Activated B cell treated with CpG ODN at 0.5 μM for 24 hours (primary cell): ENCODE measurements around the gene WNT7A. TPM values are rescaled to one million over a fixed set of nuclear protein-coding genes. Genes with fewer than 3 reads are reported as not detected.

Source experiments
- ATAC-seq: fragments of 200-7000 bp; cut with Tn5 transposase; one replicate; pipeline ENCODE4 v1.10.0; 2021; ENCODE audit warnings: low read depth, mild to moderate bottlenecking, moderate library complexity
- CTCF ChIA-PET: fragments of 350-600 bp; sonication (Branson Sonifier 250); formaldehyde crosslinking; loops from one replicate; lab custom pipeline; 2021; ENCODE audit warnings: antibody characterized with exemption; lab: Charles Lee
- POLR2A ChIA-PET: fragments of 350-600 bp; sonication (Branson Sonifier 250); formaldehyde crosslinking; loops from one replicate; lab custom pipeline; 2021; ENCODE audit warnings: antibody characterized with exemption; lab: Charles Lee
- DNase-seq: peaks from one replicate; pipeline ENCODE4 v3.0.0; 2022
- H3K27ac Mint-ChIP-seq: one replicate; pipeline ENCODE4 v1.8.0; 2020; ENCODE audit warnings: mixed read lengths
- H3K27me3 Mint-ChIP-seq: one replicate; pipeline ENCODE4 v1.8.0; 2021; ENCODE audit warnings: mixed read lengths
- H3K36me3 Mint-ChIP-seq: one replicate; pipeline ENCODE4 v1.8.0; 2021; ENCODE audit warnings: low read depth, mixed read lengths
- H3K4me1 Mint-ChIP-seq: one replicate; pipeline ENCODE4 v1.8.0; 2021; ENCODE audit warnings: mixed read lengths
- H3K4me3 Mint-ChIP-seq: one replicate; pipeline ENCODE4 v1.8.0; 2020; ENCODE audit warnings: mild to moderate bottlenecking, mixed read lengths
- H3K9me3 Mint-ChIP-seq: one replicate; pipeline ENCODE4 v1.8.0; 2020; ENCODE audit warnings: mixed read lengths
- CTCF ChIP-seq: fragments of 200-600 bp; IDR thresholded peaks from one replicate; pipeline ENCODE4 v1.8.0; 2022; ENCODE audit warnings: antibody characterized with exemption, mild to moderate bottlenecking
- intact Hi-C: fragments of 100-400 bp; cut with micrococcal nuclease; formaldehyde crosslinking; loops from one replicate; pipeline ENCODE4 v1.15.1; 2024
- total RNA-seq: library from RNA; stranded (reverse); gene quantifications from 2 replicates; pipeline ENCODE4 v1.2.3, GENCODE V29; 2022

WNT7A gene
- total RNA-seq, 1 donor from 2014 or later, result not detected

GRCh38 chr3:13835246-13835645, 44.6 kb downstream of the WNT7A start:
- CTCF ChIA-PET, result no interaction called here
- POLR2A ChIA-PET, result no interaction called here
- Mint-ChIP-seq H3K27me3 (peaks cover 18% of the 10 kb centered on the region), H3K27ac (no peak overlapping the region), H3K9me3 (no peaks in the 10 kb centered on the region), H3K36me3 (no peaks in the 10 kb centered on the region), H3K4me3 (no peak overlapping the region), H3K4me1 (no peaks in the 10 kb centered on the region)
- intact Hi-C loops, result no loop called here
- ATAC-seq (no peak), DNase-seq (no peak)
- TF ChIP-seq CTCF, result no peak

- no peaks in the 10 kb centered on the region for H3K4me1 Mint-ChIP-seq
- H3K4me3 Mint-ChIP-seq, result no peak overlapping the region
- no peak for TF ChIP-seq CTCF
- no peak for ATAC-seq
- H3K36me3 Mint-ChIP-seq, result no peaks in the 10 kb centered on the region
- no peak overlapping the region for H3K27ac Mint-ChIP-seq
- no peak for DNase-seq
- ChIA-PET POLR2A (no interaction called here), CTCF (no interaction called here)
- intact Hi-C loops, result no loop called here
- peaks cover 18% of the 10 kb centered on the region for H3K27me3 Mint-ChIP-seq
- no peaks in the 10 kb centered on the region for H3K9me3 Mint-ChIP-seq
Observed at GRCh38 chr3:13834258-13835035, 45.4 kb downstream of the WNT7A start.

GRCh38 chr3:13833506-13834257, 46.2 kb downstream of the WNT7A start:
- no peaks in the 10 kb centered on the region for H3K9me3 Mint-ChIP-seq
- H3K4me3 Mint-ChIP-seq, result no peak overlapping the region
- ATAC-seq (no peak), DNase-seq (no peak)
- TF ChIP-seq CTCF, result no peak
- ChIA-PET CTCF (no interaction called here), POLR2A (no interaction called here)
- H3K36me3 Mint-ChIP-seq, result no peaks in the 10 kb centered on the region
- no peak overlapping the region for H3K27ac Mint-ChIP-seq
- no peaks in the 10 kb centered on the region for H3K4me1 Mint-ChIP-seq
- peaks cover 18% of the 10 kb centered on the region for H3K27me3 Mint-ChIP-seq
- intact Hi-C loops, result no loop called here

- Mint-ChIP-seq H3K9me3 (no peaks in the 10 kb centered on the region), H3K27me3 (peaks cover 18% of the 10 kb centered on the region), H3K27ac (no peak overlapping the region), H3K4me3 (no peak overlapping the region), H3K4me1 (no peaks in the 10 kb centered on the region), H3K36me3 (no peaks in the 10 kb centered on the region)
- ChIA-PET CTCF (no interaction called here), POLR2A (no interaction called here)
- DNase-seq (no peak), ATAC-seq (no peak)
- intact Hi-C loops, result no loop called here
- no peak for TF ChIP-seq CTCF
Observed at GRCh38 chr3:13832130-13832529, 47.7 kb downstream of the WNT7A start.

GRCh38 chr3:13831386-13831996, 48.4 kb downstream of the WNT7A start:
- intact Hi-C loops, result no loop called here
- CTCF ChIA-PET, result no interaction called here
- H3K9me3 Mint-ChIP-seq, result no peaks in the 10 kb centered on the region
- no peak for ATAC-seq
- no peak overlapping the region for H3K4me3 Mint-ChIP-seq
- TF ChIP-seq CTCF, result no peak
- no peaks in the 10 kb centered on the region for H3K36me3 Mint-ChIP-seq
- POLR2A ChIA-PET, result no interaction called here
- DNase-seq, result no peak
- H3K27me3 Mint-ChIP-seq, result peaks cover 18% of the 10 kb centered on the region
- H3K4me1 Mint-ChIP-seq, result no peaks in the 10 kb centered on the region
- H3K27ac Mint-ChIP-seq, result no peak overlapping the region
